Ascending aorta (tissue), 2 donors: Measurements from ENCODE around the gene EPHB2. TPM values are rescaled to one million over a fixed set of nuclear protein-coding genes. Genes with fewer than 3 reads are reported as not detected.

Experiments used
- DNase-seq, 2 donors: peaks; one replicate each; pipeline ENCODE4 v3.0.0-alpha.2; 2019; ENCODE audit warnings: low spot score in 2 of 2
- H3K27ac ChIP-seq, 2 donors: fragments of 200-600 bp; sonication (generic); one replicate each; pipeline ENCODE4 v1.5.1; 2016 to 2017; ENCODE audit warnings: mild to moderate bottlenecking in 1 of 2
- H3K27me3 ChIP-seq: fragments of 200-600 bp; sonication (generic); one replicate; pipeline ENCODE4 v1.5.1; 2017
- H3K36me3 ChIP-seq, 2 donors: fragments of 200-600 bp; sonication (generic); one replicate each; pipeline ENCODE4 v1.5.1; 2016
- H3K4me1 ChIP-seq, 2 donors: fragments of 200-600 bp; sonication (generic); one replicate each; pipeline ENCODE4 v1.5.1; 2016 to 2017; ENCODE audit warnings: mild to moderate bottlenecking in 1 of 2
- H3K4me3 ChIP-seq, 2 donors: fragments of 200-600 bp; sonication (generic); one replicate each; pipeline ENCODE4 v1.5.1; 2016 to 2017; ENCODE audit warnings: mild to moderate bottlenecking in 1 of 2
- H3K9me3 ChIP-seq, 2 donors: fragments of 200-600 bp; sonication (generic); one replicate each; pipeline ENCODE4 v1.5.1; 2016
- CTCF ChIP-seq, 3 experiments: fragments of 200-600 bp in 2 of 3; fragments of 450-650 bp in 1 of 3; sonication (generic) in 2 of 3; IDR thresholded peaks; one replicate each; pipeline ENCODE4 v1.5.1; 2016 to 2019; ENCODE audit warnings: antibody characterized with exemption in 3 of 3, mild to moderate bottlenecking in 1 of 3, moderate library complexity in 1 of 3
- intact Hi-C: fragments of 100-400 bp; cut with DNase I; formaldehyde crosslinking; loops from one replicate; pipeline ENCODE4 v1.15.1; 2023
- total RNA-seq: library from RNA; depleted of rRNA; stranded (reverse); fragments of >200 nt; gene quantifications from one replicate; pipeline ENCODE4 v1.1.0, GENCODE V29; 2016

EPHB2 gene
- total RNA-seq, 1 donor from 2014 or later, result 3.2 TPM

GRCh38 chr1:22868331-22868730 lies 157.7 kb downstream of the EPHB2 start:
- no peak overlapping the region for H3K4me3 ChIP-seq
- intact Hi-C loops, result no loop called here
- no peaks in the 10 kb centered on the region for H3K4me1 ChIP-seq
- no peaks in the 10 kb centered on the region for H3K36me3 ChIP-seq
- no peak for TF ChIP-seq CTCF (IDR thresholded peaks at IDR 0.05)
- no peaks in the 10 kb centered on the region for H3K9me3 ChIP-seq
- DNase-seq, result no peak
- no peaks in the 10 kb centered on the region for H3K27me3 ChIP-seq
- no peak overlapping the region for H3K27ac ChIP-seq

- no peaks in the 10 kb centered on the region for H3K9me3 ChIP-seq
- DNase-seq, result no peak
- TF ChIP-seq CTCF (IDR thresholded peaks at IDR 0.05), result no peak
- H3K27me3 ChIP-seq, result no peaks in the 10 kb centered on the region
- intact Hi-C loops, result no loop called here
- no peak overlapping the region for H3K4me3 ChIP-seq
- no peak overlapping the region for H3K27ac ChIP-seq
- no peaks in the 10 kb centered on the region for H3K36me3 ChIP-seq
- no peaks in the 10 kb centered on the region for H3K4me1 ChIP-seq
Observed at GRCh38 chr1:22869325-22869724, 158.7 kb downstream of the EPHB2 start.

- no peak for DNase-seq
- TF ChIP-seq CTCF (IDR thresholded peaks at IDR 0.05), result no peak
- no peak overlapping the region for H3K27ac ChIP-seq
Observed at GRCh38 chr1:22870201-22870871, 159.7 kb downstream of the EPHB2 start.

GRCh38 chr1:22872981-22873664 lies 162.5 kb downstream of the EPHB2 start:
- H3K27me3 ChIP-seq, result no peaks in the 10 kb centered on the region
- DNase-seq, result no peak
- no peak overlapping the region for H3K27ac ChIP-seq
- TF ChIP-seq CTCF (IDR thresholded peaks at IDR 0.05), result no peak
- intact Hi-C loops, result no loop called here
- no peak overlapping the region for H3K4me3 ChIP-seq
- H3K36me3 ChIP-seq, result no peaks in the 10 kb centered on the region
- H3K4me1 ChIP-seq, result no peaks in the 10 kb centered on the region
- no peaks in the 10 kb centered on the region for H3K9me3 ChIP-seq

More at GRCh38 chr1:22870201-22870871, 159.7 kb downstream of the EPHB2 start:
- no peaks in the 10 kb centered on the region for H3K27me3 ChIP-seq
- H3K4me1 ChIP-seq, result no peaks in the 10 kb centered on the region
- intact Hi-C loops, result no loop called here
- H3K4me3 ChIP-seq, result no peak overlapping the region
- H3K36me3 ChIP-seq, result no peaks in the 10 kb centered on the region
- no peaks in the 10 kb centered on the region for H3K9me3 ChIP-seq

GRCh38 chr1:22874785-22875184 lies 164.1 kb downstream of the EPHB2 start:
- Histone ChIP-seq H3K27ac (no peak overlapping the region), H3K4me1 (no peaks in the 10 kb centered on the region), H3K36me3 (no peaks in the 10 kb centered on the region), H3K4me3 (no peak overlapping the region), H3K27me3 (no peaks in the 10 kb centered on the region), H3K9me3 (no peaks in the 10 kb centered on the region)
- TF ChIP-seq CTCF (IDR thresholded peaks at IDR 0.05), result no peak
- no peak for DNase-seq
- intact Hi-C loops, result no loop called here
